Activated T-helper 17 cell treated with anti-CD3 and anti-CD28 coated beads, Interleukin-2, amount 50 U/mL, for 72 hours (primary cell): Measurements from ENCODE around the gene KCNK18. TPM values are rescaled to one million over a fixed set of nuclear protein-coding genes. Genes with fewer than 3 reads are reported as not detected.
"Not testable (repeated sequence)": the region's sequence is repeated elsewhere in the genome, so short reads cannot be mapped to it uniquely, and the experiment has no call there.

Experiments
- ATAC-seq: fragments of 150-1000 bp; cut with Tn5 transposase; replicated peaks from 2 replicates; pipeline ENCODE4 v1.10.0; 2021; ENCODE audit warnings: mild to moderate bottlenecking, moderate library complexity
- H3K27ac Mint-ChIP-seq: one replicate; pipeline ENCODE4 v1.8.0; 2022; ENCODE audit warnings: mixed read lengths
- H3K27me3 Mint-ChIP-seq: one replicate; pipeline ENCODE4 v1.8.0; 2022; ENCODE audit warnings: mixed read lengths
- H3K36me3 Mint-ChIP-seq: one replicate; pipeline ENCODE4 v1.8.0; 2022; ENCODE audit warnings: low read depth, mild to moderate bottlenecking, mixed read lengths
- H3K4me1 Mint-ChIP-seq: one replicate; pipeline ENCODE4 v1.8.0; 2022; ENCODE audit warnings: mixed read lengths
- H3K4me3 Mint-ChIP-seq: one replicate; pipeline ENCODE4 v1.8.0; 2022; ENCODE audit warnings: mild to moderate bottlenecking, mixed read lengths
- H3K9me3 Mint-ChIP-seq: one replicate; pipeline ENCODE4 v1.8.0; 2022; ENCODE audit warnings: mixed read lengths
- total RNA-seq, 2 donors: library from RNA; stranded (reverse); gene quantifications; one replicate each; pipeline ENCODE4 v1.2.3, GENCODE V29; 2022

The KCNK18 gene
- total RNA-seq, 2 donors from 2014 or later, result not detected

- Mint-ChIP-seq H3K27ac (no peak overlapping the region), H3K9me3 (no peaks in the 10 kb centered on the region), H3K4me3 (no peak overlapping the region), H3K36me3 (no peaks in the 10 kb centered on the region), H3K27me3 (peaks cover 21% of the 10 kb centered on the region), H3K4me1 (no peaks in the 10 kb centered on the region)
- no peak for ATAC-seq
Measured at GRCh38 chr10:117222976-117223692, 25.8 kb downstream of the KCNK18 start.

- ATAC-seq, result no peak
- no peaks in the 10 kb centered on the region for H3K36me3 Mint-ChIP-seq
- no peak overlapping the region for H3K4me3 Mint-ChIP-seq
- no peaks in the 10 kb centered on the region for H3K4me1 Mint-ChIP-seq
- H3K27me3 Mint-ChIP-seq, result peaks cover 28% of the 10 kb centered on the region
- no peaks in the 10 kb centered on the region for H3K9me3 Mint-ChIP-seq
- H3K27ac Mint-ChIP-seq, result no peak overlapping the region
Measured at GRCh38 chr10:117223693-117224430, 26.6 kb downstream of the KCNK18 start.

GRCh38 chr10:117224881-117225280, 27.6 kb downstream of the KCNK18 start:
- Mint-ChIP-seq H3K4me1 (no peaks in the 10 kb centered on the region), H3K4me3 (no peak overlapping the region), H3K27ac (no peak overlapping the region), H3K36me3 (no peaks in the 10 kb centered on the region), H3K27me3 (peaks cover 37% of the 10 kb centered on the region), H3K9me3 (no peaks in the 10 kb centered on the region)
- no peak for ATAC-seq

- H3K27ac Mint-ChIP-seq, result no peak overlapping the region
- no peak for ATAC-seq
- H3K36me3 Mint-ChIP-seq, result no peaks in the 10 kb centered on the region
- H3K27me3 Mint-ChIP-seq, result peaks cover 49% of the 10 kb centered on the region
- no peak overlapping the region for H3K4me3 Mint-ChIP-seq
- peaks cover 5% of the 10 kb centered on the region for H3K9me3 Mint-ChIP-seq
- no peaks in the 10 kb centered on the region for H3K4me1 Mint-ChIP-seq
Measured at GRCh38 chr10:117226813-117227451, 29.6 kb downstream of the KCNK18 start.

- Mint-ChIP-seq H3K27ac (no peak overlapping the region), H3K4me1 (no peaks in the 10 kb centered on the region), H3K36me3 (no peaks in the 10 kb centered on the region), H3K27me3 (peaks cover 59% of the 10 kb centered on the region), H3K9me3 (peaks cover 5% of the 10 kb centered on the region), H3K4me3 (no peak overlapping the region)
- no peak for ATAC-seq
Measured at GRCh38 chr10:117228210-117228609, 30.9 kb downstream of the KCNK18 start.

- H3K27me3 Mint-ChIP-seq, result peaks cover 69% of the 10 kb centered on the region
- H3K4me3 Mint-ChIP-seq, H3K4me1 Mint-ChIP-seq, H3K27ac Mint-ChIP-seq, ATAC-seq, H3K9me3 Mint-ChIP-seq, H3K36me3 Mint-ChIP-seq: not testable (repeated sequence)
Measured at GRCh38 chr10:117230107-117230506, 32.8 kb downstream of the KCNK18 start.

- H3K27me3 Mint-ChIP-seq, result peaks cover 37% of the 10 kb centered on the region
- no peak for ATAC-seq
- H3K36me3 Mint-ChIP-seq, result no peaks in the 10 kb centered on the region
- H3K4me3 Mint-ChIP-seq, result no peak overlapping the region
- peaks cover 4% of the 10 kb centered on the region for H3K4me1 Mint-ChIP-seq
- H3K27ac Mint-ChIP-seq, result no peak overlapping the region
- H3K9me3 Mint-ChIP-seq, result no peaks in the 10 kb centered on the region
Measured at GRCh38 chr10:117237401-117237991, 40.2 kb downstream of the KCNK18 start.

GRCh38 chr10:117239051-117239450, 41.8 kb downstream of the KCNK18 start:
- H3K4me3 Mint-ChIP-seq, result no peak overlapping the region

GRCh38 chr10:117239721-117240620, 42.7 kb downstream of the KCNK18 start:
- no peak overlapping the region for H3K4me3 Mint-ChIP-seq
- no peak for ATAC-seq
- peaks cover 4% of the 10 kb centered on the region for H3K4me1 Mint-ChIP-seq
- no peak overlapping the region for H3K27ac Mint-ChIP-seq
- H3K36me3 Mint-ChIP-seq, result no peaks in the 10 kb centered on the region
- H3K9me3 Mint-ChIP-seq, result no peaks in the 10 kb centered on the region
- H3K27me3 Mint-ChIP-seq, result peaks cover 36% of the 10 kb centered on the region

More at GRCh38 chr10:117239051-117239450, 41.8 kb downstream of the KCNK18 start:
- Mint-ChIP-seq H3K27me3 (peaks cover 39% of the 10 kb centered on the region), H3K9me3 (no peaks in the 10 kb centered on the region), H3K36me3 (no peaks in the 10 kb centered on the region), H3K4me1 (peaks cover 4% of the 10 kb centered on the region), H3K27ac (no peak overlapping the region)
- ATAC-seq, result no peak

- H3K4me1 Mint-ChIP-seq, result peaks cover 4% of the 10 kb centered on the region
- no peak within 1 kb of the TSS for H3K27ac Mint-ChIP-seq
- H3K36me3 Mint-ChIP-seq, result no peaks in the 10 kb centered on the region
- H3K4me3 Mint-ChIP-seq, result peak within 1 kb of the TSS; percentile 39
- H3K9me3 Mint-ChIP-seq, result no peaks in the 10 kb centered on the region
- no peak for ATAC-seq
- peaks cover 38% of the 10 kb centered on the region for H3K27me3 Mint-ChIP-seq
Measured at GRCh38 chr10:117240621-117241529, 43.6 kb downstream of the KCNK18 start, which contains the start of gene SLC18A2. Gene SLC18A2, plus strand, starts transcription at chr10:117241114. Its CDS starts 580 bp downstream, at chr10:117241694.

- Mint-ChIP-seq H3K9me3 (no peaks in the 10 kb centered on the region), H3K27me3 (peaks cover 35% of the 10 kb centered on the region), H3K36me3 (no peaks in the 10 kb centered on the region), H3K4me1 (peaks cover 4% of the 10 kb centered on the region), H3K27ac (no peak overlapping the region), H3K4me3 (peak overlapping the region; percentile 39)
- ATAC-seq, result no peak
Measured at GRCh38 chr10:117241541-117242462, 44.5 kb downstream of the KCNK18 start.

- ATAC-seq, result no peak
- Mint-ChIP-seq H3K4me1 (peaks cover 4% of the 10 kb centered on the region), H3K27me3 (peaks cover 40% of the 10 kb centered on the region), H3K36me3 (no peaks in the 10 kb centered on the region), H3K9me3 (no peaks in the 10 kb centered on the region), H3K27ac (no peak overlapping the region), H3K4me3 (no peak overlapping the region)
Measured at GRCh38 chr10:117242463-117242832, 45.2 kb downstream of the KCNK18 start.
